GM19240 (cell line): Measurements from ENCODE around the gene DDX50.
"Not testable (repeated sequence)": the region's sequence is repeated elsewhere in the genome, so short reads cannot be mapped to it uniquely, and the experiment has no call there.

Source experiments
- DNase-seq: peaks from one replicate; pipeline ENCODE4 v3.0.0; 2011; ENCODE audit warnings: low spot score; ENCODE audit not compliant: insufficient read length

Gene DDX50

DNA sequence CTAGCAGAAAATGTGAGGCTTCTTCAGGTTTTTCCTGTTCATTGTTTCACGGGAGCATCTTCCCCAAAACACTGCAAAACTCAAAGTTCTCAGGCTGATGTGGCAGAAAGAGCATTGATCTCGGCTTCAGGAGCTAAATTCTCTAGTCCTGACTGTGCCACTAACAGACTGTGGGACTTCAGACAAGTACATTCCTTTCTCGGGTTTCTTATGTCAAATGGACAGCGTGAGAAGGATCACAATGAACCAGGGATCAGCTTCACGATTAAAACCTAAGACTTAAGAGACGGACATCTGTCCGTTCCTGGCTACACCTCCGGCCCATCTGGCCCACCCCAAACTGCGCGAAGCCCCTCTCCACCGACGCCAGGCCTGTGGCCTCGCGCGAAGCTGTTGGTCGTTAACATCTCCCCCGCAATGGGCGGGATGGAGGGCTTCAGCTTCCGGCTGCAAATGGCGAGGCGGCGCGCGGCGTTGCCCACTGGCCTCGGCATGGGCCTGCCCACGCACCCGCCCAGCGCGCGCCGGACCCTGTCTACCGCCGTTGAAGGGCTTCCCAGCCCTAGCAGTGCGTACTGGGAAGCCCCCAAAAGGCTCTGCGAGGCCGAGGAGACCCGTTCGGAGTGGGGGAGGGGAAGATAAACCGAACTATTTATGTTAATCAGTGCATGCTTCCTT is 549 bp upstream of the DDX50 start:
- DNase-seq = no peak

DNA sequence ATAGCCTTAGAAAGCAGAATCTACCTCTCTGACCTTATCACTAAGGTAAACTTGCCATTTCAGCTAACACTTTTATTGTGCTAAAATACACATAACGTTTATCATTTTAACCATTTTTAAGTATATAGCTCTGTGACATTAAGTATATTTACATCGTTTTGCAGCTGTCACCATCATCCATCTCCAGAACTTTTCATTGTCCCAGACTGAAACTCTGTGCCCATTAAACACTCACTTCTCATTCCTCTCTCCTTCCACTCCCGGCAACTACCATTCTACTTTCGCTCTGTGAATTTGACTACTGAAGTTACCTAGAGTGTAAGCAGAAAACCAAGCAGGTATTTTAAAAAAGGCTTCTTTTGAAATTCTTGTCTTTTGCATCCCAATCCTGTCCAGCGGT is 1.3 kb downstream of the DDX50 start:
- DNase-seq = no peak

DNA sequence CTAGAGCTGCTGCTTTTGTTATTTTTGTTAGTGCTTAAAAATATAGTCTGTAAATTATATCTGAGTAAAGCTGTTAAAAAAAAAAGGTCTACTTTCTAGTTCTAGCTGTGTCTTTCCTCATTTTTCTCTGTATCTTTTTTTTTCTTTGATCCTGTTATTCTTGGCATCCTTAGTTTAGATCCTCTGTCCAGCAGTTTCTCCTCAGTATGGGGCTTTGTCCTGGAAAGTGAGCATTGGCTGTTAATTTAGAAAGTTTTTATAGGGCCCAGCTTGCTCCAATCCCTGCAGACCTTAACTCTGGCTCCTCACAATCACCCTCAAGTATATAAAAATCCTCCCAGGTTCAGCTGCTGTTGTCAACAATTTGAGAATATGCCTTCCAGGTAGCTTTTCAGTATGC is 23.5 kb downstream of the DDX50 start:
- DNase-seq = no peak

DNA sequence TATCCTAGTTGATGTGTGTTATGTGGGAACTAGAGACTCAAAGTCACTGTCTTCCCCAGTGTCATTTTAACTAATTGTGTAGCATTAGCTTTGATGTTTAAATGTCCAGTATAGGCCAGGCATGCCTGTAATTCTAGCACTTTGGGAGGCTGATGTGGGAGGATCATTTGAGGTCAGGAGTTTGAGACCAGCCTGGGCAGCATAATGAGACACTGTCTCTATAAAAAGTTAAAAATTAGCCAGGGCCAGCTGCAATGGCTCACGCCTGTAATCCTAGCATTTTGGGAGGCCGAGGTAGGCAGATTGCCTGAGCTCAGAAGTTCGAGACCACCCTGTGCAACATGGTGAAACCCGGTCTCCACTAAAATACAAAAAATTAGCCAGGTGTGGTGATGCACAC is 24.4 kb downstream of the DDX50 start:
- no peak for DNase-seq

DNA sequence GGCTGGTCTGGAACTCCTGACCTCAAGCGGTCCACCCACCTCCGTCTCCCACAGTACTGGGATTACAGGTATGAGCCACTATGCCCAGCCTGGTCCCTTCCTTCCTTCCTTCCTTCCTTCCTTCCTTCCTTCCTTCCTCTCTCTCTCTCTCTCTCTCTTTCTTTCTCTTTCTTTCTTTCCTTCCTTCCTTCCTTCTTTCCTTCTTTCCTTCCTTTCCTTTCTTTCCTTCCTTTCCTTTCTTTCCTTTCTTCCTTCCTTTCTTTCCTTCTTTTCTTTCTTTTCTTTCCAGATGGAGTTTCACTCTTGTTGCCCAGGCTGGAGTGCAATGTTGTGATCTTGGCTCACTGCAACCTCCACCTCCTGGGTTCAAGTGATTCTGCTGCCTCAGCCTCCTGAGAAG is 28.0 kb downstream of the DDX50 start:
- not testable (repeated sequence) for DNase-seq

DNA sequence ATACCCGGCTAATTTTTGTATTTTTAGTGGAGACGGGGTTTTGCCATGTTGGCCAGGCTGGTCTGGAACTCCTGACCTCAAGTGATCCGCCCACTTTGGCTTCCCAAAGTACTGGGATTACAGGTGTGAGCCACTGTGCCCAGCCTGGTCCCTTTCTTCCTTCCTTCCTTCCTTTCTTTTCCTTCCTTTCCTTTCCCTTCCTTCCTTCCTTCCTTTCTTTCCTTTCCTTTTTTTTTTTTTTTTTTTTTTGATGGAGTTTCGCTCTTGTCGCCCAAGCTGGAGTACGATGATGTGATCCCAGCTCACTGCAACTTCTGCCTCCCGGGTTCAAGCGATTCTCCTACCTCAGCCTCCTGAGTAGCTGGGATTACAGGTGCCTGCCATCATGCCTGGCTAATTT is 28.8 kb downstream of the DDX50 start:
- not testable (repeated sequence) for DNase-seq

DNA sequence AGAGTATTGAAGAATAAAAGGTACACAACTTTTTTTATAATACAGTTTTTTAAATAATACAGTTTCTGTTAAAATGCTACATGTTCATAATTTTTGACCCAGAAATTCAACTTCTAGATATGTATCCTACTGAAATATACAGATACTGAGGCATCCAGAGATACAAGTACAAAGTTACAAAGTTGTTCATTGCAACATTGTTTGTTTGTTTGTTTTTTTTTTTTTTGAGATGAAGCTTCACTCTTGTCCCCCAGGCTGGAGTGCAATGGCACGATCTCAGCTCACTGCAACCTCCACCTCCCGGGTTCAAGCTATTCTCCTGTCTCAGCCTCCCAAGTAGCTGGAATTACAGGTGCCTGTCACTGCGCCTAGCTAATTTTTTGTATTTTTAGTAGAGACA is 31.7 kb downstream of the DDX50 start:
- not testable (repeated sequence) for DNase-seq

DNA sequence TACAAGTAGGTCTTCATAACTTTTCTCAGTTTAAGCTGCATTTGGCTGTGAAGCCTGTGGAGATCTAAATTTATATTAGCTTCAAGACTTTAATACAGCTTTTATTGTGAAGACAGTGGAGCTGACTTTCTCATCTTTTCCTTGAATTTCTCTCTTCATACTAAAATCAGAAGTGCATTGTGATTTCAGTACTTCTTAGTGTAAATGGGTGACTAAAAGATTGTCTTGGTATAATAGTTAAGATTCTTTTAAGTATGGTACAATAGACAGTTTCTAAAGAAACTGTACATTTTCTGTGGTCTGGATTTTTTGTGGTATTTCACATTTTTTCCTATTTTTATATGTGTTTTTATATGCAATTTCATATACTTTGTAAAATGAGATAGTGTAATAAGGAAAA is 33.9 kb downstream of the DDX50 start:
- no peak for DNase-seq

DNA sequence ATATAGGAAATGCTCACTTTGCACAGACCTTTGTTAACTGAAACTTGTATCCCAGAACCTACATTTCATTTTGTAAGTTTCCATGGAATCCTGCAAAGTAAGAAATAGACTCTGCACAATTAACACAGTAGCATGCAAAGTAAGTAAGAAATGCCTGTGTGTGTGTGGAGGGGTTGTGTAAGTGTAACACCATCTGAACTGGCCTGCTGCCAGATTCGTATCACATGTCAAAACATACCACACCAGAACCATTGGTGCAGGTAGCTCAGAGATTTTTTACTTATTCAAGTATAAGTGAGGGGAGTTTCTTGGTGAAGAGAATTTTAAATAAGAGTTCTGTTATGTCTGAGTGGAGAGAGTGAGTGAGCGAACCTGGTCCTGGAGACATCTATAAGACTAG is 37.0 kb downstream of the DDX50 start:
- DNase-seq = no peak

DNA sequence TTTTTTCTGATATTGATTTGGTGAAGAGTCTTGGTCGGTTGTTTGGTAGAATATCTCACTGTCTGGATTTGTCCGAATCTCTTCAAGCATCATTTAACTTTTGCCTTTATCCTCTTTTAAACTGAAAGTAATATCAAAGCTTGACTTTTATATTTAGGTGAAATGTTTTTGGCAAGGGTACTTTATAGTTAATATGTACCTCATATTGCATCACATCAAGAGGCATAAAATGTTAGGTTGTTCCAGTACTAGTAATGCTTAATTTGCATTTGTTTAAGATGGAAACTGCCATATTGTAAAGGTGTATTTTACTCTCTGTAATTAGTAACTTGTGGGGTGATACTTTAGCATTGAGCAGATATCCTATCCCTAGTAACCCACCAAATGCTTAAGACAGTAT is 37.8 kb downstream of the DDX50 start:
- DNase-seq = no peak

DNA sequence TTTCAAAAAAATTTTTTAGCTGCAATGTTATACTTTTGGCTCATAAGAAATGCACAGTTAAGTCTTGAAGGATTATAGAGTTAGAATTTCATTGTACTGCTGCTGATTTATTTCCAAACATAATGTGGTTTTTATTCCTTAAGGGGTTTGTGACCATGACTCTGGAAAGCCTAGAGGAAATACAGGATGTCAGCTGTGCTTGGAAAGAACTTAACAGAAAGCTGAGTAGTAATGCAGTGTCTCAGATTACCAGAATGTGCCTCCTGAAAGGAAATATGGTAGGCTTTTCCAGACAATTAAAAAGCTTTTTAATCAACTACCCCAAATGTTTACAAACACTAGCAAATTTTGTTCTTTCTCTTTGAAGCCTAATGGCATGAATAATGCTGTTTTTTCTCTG is 39.8 kb downstream of the DDX50 start:
- not testable (repeated sequence) for DNase-seq

DNA sequence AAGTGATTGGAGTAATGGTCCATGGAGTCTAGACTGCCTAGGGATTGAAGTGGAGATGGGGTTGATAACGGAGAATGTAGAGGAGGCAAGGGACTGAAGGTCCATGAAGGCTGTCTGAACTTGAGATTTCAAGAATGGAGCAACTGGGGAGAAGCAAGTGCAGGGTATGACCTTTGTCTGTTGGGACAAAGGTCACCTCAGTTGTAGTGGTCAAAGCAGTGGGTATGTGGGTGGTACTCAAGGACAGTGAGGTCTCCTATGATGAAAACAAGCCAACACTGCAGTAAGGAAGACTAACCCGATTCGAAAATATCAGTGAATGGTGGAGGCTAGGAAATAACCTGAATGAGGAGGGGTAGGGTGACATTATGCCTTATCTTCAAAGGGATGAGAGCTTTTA is 49.5 kb downstream of the DDX50 start:
- DNase-seq = no peak

DNA sequence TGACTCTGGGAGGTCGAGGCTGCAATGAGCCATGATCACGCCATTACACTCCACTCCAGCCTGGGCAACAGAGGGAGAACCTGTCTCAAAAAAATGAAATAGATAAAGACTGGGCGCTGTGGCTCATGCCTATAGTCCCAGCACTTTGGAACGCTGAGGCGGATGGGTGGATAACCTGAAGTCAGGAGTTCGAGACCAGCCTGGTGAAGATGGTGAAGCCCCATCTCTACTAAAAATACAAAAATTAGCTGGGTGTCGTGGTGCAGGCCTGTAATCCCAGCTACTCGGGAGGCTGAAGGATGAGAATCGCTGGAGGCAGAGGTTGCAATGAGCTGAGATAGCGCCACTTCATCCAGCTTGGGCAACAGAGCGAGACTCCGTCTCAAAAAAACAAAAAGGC is 53.8 kb downstream of the DDX50 start:
- DNase-seq = no peak

DNA sequence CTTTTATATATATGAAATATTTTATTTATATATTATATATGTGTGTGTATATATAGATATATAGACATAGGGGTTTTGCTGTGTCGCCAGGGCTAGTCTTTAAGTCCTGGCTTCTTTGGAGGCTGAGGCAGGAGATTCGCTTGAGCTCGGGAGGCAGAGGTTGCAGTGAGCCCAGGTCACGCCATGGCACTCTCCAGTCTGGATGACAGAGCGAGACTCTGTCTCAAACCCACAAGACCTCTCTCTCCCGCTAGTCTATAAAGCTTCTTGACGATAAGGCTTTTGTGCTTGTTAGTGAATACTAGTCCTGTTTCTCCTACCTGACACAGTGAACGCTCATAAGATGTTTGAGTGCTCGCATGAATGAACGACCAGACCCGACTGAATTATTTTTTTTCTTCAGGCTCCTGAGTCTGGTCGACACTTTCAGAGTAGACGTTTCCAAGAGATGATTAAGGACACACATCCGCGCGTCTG is 54.3 kb downstream of the DDX50 start:
- DNase-seq = no peak

DNA sequence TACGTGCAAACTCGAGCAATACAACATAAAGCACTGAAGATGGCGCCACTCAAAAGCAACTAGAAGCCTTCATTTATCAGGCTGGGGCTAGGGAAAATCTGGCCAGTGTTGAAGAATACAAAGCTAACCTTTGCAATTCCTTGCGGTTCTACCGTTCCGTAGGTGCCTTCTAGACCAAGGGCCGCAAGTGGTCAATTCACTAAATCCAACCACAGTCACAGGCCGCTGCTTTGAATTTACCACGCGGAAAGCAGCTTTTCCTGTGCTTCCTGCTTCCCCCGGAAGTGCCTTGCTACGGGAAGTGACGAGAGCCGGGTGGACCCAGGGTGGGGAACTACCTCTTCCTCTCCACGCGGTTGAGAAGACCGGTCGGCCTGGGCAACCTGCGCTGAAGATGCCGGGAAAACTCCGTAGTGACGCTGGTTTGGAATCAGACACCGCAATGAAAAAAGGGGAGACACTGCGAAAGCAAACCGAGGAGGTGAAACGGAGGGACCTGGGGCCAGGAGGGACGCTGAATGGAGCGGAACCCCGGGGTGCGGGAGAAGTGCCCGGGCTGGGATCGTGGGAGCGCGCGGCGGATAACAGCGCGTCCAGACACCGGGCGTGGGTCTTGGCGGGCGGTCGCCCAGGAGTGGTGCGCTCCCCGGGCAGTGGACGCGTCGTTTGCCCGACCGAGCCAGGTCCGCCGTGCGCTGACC is 54.9 kb downstream of the DDX50 start, which contains the start of gene DDX21:
Gene DDX21, plus strand, starts transcription at position 339 of the 701 bp plus-strand sequence. Its CDS starts 56 bp downstream, at position 395.
- DNase-seq = peak; percentile 85

DNA sequence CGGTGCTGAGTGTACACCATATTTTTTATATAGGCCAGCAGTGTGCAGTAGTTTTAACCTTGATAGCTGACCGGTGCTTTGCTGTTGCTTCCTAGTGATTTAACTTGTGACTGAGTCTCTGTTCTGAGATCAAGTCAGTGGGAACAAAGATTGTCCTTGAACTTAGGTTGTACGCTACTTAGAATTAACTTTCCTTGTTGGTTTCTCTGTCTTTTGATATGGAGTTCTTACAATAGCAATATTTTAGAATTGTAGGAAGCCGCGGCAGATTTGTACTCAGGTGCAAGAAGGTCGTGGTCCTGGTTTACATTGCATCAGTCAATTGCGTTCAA is 56.1 kb downstream of the DDX50 start:
- no peak for DNase-seq

DNA sequence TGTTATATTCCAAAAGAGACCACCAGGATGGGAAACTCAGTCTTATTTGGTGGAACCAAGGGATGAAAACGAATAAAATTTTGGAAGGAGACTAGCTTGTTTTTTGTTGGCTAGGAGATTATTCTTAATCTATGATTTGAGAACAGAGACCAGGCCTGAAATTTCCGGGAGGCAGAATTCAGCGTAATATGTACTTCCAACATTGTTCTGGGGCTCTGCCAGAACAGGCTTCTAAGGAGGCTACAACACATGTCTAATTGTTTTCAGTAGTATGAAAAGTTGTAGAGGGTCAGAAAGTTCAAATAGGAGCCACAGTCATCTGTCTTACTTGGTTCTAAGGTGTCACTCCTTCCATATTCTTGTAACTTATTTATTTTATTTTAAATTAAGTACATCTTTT is 56.5 kb downstream of the DDX50 start:
- DNase-seq = no peak

DNA sequence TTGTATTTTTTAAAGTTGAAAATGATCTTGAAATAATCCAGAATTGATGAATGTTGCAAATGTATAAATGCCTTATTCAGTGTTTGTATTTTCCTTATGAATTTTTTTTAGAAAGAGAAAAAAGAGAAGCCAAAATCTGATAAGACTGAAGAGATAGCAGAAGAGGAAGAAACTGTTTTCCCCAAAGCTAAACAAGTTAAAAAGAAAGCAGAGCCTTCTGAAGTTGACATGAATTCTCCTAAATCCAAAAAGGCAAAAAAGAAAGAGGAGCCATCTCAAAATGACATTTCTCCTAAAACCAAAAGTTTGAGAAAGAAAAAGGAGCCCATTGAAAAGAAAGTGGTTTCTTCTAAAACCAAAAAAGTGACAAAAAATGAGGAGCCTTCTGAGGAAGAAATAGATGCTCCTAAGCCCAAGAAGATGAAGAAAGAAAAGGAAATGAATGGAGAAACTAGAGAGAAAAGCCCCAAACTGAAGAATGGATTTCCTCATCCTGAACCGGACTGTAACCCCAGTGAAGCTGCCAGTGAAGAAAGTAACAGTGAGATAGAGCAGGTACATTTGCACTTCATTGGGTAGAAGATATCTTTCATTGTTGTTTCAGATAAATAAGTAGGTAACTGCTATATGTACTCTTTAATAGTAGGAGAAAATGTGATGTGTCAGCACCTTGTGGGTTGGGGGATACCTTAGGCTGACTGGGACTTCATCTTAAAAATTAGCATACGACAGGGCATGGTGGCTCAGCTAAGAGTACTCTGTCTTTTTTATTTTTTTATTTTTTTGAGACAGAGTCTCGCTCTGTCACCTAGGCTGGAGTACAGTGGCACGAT is 58.8 kb downstream of the DDX50 start:
- no peak for DNase-seq

DNA sequence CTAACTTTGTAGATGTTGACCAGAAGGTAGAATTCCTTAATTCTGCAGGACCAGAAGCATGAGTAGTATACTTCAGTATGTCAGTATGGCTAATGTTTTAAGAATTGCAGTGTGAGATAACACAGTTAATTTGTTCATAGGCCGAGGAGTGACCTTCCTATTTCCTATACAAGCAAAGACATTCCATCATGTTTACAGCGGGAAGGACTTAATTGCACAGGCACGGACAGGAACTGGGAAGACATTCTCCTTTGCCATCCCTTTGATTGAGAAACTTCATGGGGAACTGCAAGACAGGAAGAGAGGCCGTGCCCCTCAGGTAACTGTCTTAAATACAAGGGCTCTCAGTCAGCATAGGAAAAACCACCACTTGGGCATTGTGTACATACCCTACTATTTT is 62.0 kb downstream of the DDX50 start:
- no peak for DNase-seq

DNA sequence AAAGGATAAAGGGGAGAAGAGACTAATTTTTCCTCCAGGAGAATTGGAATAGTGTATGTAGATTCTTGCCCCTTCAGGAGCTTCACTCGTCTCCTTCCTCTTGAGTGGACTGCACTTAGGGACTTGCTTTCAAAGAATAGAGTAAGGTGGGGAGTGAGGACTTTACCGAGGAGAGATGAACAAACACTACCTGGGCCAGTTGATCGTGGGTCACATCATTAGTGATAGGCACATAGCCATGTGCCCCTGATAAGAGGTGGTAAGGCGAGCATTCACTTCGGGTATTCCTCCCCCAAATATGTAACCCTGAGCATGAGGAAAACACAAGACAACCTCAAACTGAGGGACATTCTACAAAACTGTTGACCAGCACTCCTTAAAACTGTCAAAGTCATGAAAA is 72.9 kb downstream of the DDX50 start:
- DNase-seq = no peak

DNA sequence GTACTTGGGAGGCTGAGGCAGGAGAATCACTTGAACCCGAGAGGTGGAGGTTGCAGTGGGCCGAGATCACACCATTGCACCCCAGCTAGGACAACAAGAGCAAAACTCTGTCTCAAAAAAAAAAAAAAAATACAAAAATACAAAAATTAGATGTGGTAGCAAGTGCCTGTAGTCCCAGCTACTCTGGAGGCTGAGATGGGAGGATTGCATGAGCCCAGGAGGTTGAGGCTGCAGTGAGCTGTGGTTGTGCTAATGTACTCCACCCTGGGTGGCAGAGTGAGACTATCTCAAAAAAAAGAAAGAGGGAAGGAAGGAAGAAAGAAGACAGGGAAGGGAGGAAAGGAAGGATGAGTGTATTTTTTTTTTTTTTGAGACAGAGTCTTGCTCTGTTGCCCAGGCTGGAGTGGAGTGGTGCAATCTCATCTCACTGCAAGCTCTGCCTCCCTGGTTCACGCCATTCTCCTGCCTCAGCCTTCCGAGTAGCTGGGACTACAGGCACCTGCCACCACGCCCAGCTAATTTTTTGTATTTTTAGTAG is 74.9 kb downstream of the DDX50 start:
- not testable (repeated sequence) for DNase-seq

DNA sequence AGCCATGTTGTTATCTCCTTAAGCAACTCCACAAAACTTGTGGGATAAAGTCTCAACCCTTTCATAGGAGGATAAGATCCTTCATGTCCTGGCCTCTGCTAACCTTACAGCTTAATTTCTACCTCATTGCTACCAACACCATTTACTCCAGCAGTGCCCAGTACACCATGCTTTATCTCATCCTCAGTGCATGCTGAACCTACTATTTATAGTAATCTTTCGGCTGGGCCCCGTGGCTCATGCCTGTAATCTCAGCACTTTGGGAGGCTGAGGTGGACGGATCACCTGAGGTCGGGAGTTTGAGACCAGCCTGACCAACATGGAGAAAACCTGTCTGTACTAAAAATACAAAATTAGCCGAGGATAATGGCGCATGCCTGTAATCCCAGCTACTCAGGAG is 78.6 kb downstream of the DDX50 start:
- not testable (repeated sequence) for DNase-seq
